Testis (tissue), 2 donors: ENCODE results near the gene ALK.

Experiments used
- CTCF ChIP-seq, 3 experiments: fragments of 450-650 bp in 2 of 3; fragments of 200-600 bp in 1 of 3; sonication (generic) in 1 of 3; IDR thresholded peaks; one replicate each; pipeline ENCODE4 v1.5.1; 2016 to 2019; ENCODE audit warnings: antibody characterized with exemption in 3 of 3, mild to moderate bottlenecking in 2 of 3, moderate library complexity in 1 of 3
- POLR2A ChIP-seq: fragments of 450-650 bp; IDR thresholded peaks from one replicate; pipeline ENCODE4 v1.6.1; 2017; ENCODE audit warnings: antibody characterized with exemption, mild to moderate bottlenecking, moderate library complexity

- TF ChIP-seq POLR2A (no peak), CTCF (IDR thresholded peaks at IDR 0.05) (no peak)
Observed at GRCh38 chr2:29242621-29243375, 678.6 kb downstream of the ALK start.
